Neural cell (in vitro differentiated cells): ENCODE data around the gene CDKAL1.

Experiments
- TAF1 ChIP-seq: IDR thresholded peaks from 2 replicates; pipeline ENCODE4 v1.6.1; 2012; ENCODE audit warnings: low read depth
- TF ChIP-seq, protein P1 (sequence below): fragments of 450-650 bp; IDR thresholded peaks from 2 replicates; pipeline ENCODE4 v1.5.1; 2014; ENCODE audit warnings: antibody characterized with exemption, mild to moderate bottlenecking, moderate library complexity; ENCODE audit not compliant: poor library complexity, severe bottlenecking

DNA sequence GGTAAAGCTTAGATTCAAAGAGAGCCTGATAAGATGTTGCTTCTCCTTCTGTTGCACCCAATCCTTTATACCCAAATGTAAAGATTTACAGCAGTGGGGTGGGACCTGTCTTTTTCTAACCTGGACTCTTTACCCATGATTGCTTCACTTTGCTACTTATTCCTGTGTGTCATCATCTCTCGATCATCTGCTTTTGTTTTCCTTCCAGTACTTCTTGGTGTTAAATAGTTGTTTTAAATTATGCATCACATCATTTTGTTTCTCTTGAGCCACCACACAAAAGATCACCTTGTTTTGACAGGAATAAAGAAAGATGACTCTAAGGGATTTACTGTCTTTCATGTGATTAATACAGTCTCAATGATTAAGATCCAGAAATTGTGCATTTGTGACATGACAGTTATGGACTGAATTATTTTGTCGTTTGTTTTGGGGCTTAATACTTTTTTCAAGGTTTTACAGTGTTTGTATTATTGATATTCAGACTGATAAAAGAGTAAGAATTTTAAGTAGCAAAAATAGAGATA, 123.1 kb downstream of the CDKAL1 start:
- TF ChIP-seq, protein P1, sequence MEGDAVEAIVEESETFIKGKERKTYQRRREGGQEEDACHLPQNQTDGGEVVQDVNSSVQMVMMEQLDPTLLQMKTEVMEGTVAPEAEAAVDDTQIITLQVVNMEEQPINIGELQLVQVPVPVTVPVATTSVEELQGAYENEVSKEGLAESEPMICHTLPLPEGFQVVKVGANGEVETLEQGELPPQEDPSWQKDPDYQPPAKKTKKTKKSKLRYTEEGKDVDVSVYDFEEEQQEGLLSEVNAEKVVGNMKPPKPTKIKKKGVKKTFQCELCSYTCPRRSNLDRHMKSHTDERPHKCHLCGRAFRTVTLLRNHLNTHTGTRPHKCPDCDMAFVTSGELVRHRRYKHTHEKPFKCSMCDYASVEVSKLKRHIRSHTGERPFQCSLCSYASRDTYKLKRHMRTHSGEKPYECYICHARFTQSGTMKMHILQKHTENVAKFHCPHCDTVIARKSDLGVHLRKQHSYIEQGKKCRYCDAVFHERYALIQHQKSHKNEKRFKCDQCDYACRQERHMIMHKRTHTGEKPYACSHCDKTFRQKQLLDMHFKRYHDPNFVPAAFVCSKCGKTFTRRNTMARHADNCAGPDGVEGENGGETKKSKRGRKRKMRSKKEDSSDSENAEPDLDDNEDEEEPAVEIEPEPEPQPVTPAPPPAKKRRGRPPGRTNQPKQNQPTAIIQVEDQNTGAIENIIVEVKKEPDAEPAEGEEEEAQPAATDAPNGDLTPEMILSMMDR: no peak
- TF ChIP-seq TAF1: no peak
